Measurements from ENCODE around the gene GPHB5. TPM values are rescaled to one million over a fixed set of nuclear protein-coding genes. Genes with fewer than 3 reads are reported as not detected.
"Not testable (repeated sequence)": the region's sequence is repeated elsewhere in the genome, so short reads cannot be mapped to it uniquely, and the experiment has no call there.

GPHB5 gene
- total and polyA plus RNA-seq, 2 experiments from 2014 or later: not detected

DNA sequence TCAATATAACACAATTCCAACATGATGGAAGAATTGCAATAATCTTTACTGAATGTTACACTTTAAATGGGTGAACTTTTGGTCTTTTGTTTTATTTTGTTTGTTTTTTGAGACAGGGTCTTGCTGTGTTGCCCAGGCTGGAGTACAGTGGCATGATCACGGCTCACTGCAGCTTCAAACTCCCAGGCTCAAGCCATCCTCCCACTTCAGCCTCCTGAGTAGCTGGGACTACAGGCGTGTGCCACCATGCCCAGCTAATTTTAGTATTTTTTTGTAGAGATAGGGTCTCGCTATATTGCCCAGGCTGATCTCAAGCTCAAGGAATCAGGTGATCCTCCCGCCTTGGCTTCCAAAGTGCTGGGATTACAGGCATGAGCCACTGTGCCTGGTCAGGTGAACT, 38.8 kb downstream of the GPHB5 start:
- H3K36me3 ChIP-seq (ENCODE audit: insufficient read depth); ATAC-seq; DNase-seq (ENCODE audit: low spot score); H3K4me2 ChIP-seq; H3F3A ChIP-seq (replicated peaks; ENCODE audit: low read depth); H3K4me3 Mint-ChIP-seq; H3K36me3 Mint-ChIP-seq (ENCODE audit: low read depth); H3K4me1 ChIP-seq (ENCODE audit: insufficient read depth); H3K4me3 ChIP-seq; H3K9me2 ChIP-seq (ENCODE audit: insufficient read depth); H3K79me2 ChIP-seq (replicated peaks; ENCODE audit: insufficient read depth); H3K4me1 Mint-ChIP-seq; H3K27me3 ChIP-seq (ENCODE audit: insufficient read depth); H3K27me3 Mint-ChIP-seq (ENCODE audit: insufficient read depth, low read depth, poor library complexity); H3K27ac Mint-ChIP-seq; H4K20me1 ChIP-seq (replicated peaks; ENCODE audit: insufficient read depth); H2AFZ ChIP-seq; H3K27ac ChIP-seq (ENCODE audit: low read depth); H3K9me3 Mint-ChIP-seq: not testable (repeated sequence)

DNA sequence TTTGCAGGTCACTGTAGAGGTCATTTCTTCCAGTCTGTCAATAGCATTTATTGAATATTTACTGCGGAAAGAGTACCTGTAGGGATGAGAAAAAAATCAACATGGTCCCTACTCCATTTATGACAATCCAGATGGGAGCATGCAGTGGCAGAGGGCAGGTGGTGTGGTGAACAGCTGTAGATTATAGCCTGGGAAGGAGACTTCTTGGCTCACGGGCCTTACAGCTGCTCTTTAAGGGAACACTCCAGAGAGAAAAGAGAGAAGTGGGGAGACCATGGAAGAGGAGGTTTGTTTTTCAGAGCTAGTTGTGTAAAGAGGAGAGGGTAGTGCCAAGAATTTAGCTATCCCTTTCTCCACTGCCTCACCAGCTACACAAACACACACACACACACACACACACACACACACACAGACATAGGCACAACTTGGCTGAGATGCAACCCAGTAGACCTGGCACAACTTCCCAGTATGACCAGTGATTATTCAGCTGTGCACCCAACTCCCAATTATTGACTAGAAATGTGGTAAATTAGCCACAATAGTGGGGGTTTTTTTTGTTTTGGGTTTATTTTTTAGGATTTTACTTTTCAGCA, 41.0 kb downstream of the GPHB5 start:
- no peaks in the 10 kb centered on the region for H3F3A ChIP-seq (replicated peaks; ENCODE audit: low read depth)
- no peaks in the 10 kb centered on the region for H3K4me1 ChIP-seq (ENCODE audit: insufficient read depth)
- H3K9me2 ChIP-seq (ENCODE audit: insufficient read depth): 0 out of 2 replicates have a peak, but pooled peaks cover 2% of the 10 kb centered on the region
- no peak overlapping the region for H2AFZ ChIP-seq
- Mint-ChIP-seq H3K27ac (no peak overlapping the region), H3K9me3 (no peaks in the 10 kb centered on the region), H3K4me3 (no peak overlapping the region), H3K4me1 (no peaks in the 10 kb centered on the region), H3K36me3 (ENCODE audit: low read depth) (no peaks in the 10 kb centered on the region), H3K27me3 (ENCODE audit: insufficient read depth, low read depth, poor library complexity) (no peaks in the 10 kb centered on the region)
- H3K79me2 ChIP-seq (replicated peaks; ENCODE audit: insufficient read depth): no peaks in the 10 kb centered on the region
- H3K27ac ChIP-seq (ENCODE audit: low read depth): no peak overlapping the region
- no peak for ATAC-seq
- H3K27me3 ChIP-seq (ENCODE audit: insufficient read depth): no peaks in the 10 kb centered on the region
- no peaks in the 10 kb centered on the region for H4K20me1 ChIP-seq (replicated peaks; ENCODE audit: insufficient read depth)
- DNase-seq (ENCODE audit: low spot score): no peak
- H3K36me3 ChIP-seq (ENCODE audit: insufficient read depth): no peaks in the 10 kb centered on the region
- no peak overlapping the region for H3K4me2 ChIP-seq
- H3K4me3 ChIP-seq: no peak overlapping the region
- no peak for TF ChIP-seq ZNF331 (CRISPR knock-in tag; IDR thresholded peaks at IDR 0.05; ENCODE audit: low read depth)
- TF ChIP-seq, protein P1, sequence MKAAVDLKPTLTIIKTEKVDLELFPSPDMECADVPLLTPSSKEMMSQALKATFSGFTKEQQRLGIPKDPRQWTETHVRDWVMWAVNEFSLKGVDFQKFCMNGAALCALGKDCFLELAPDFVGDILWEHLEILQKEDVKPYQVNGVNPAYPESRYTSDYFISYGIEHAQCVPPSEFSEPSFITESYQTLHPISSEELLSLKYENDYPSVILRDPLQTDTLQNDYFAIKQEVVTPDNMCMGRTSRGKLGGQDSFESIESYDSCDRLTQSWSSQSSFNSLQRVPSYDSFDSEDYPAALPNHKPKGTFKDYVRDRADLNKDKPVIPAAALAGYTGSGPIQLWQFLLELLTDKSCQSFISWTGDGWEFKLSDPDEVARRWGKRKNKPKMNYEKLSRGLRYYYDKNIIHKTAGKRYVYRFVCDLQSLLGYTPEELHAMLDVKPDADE (IDR thresholded peaks at IDR 0.05): no peak
- no peak for TF ChIP-seq JUNB (IDR thresholded peaks at IDR 0.05; ENCODE audit: unreplicated experiment)
- no peak for TF ChIP-seq STAT1 (IDR thresholded peaks at IDR 0.05; ENCODE audit: unreplicated experiment)
- TF ChIP-seq EZH2 (IDR thresholded peaks at IDR 0.05; ENCODE audit: low read depth, unreplicated experiment): no peak
- no peak for TF ChIP-seq NANOG (IDR thresholded peaks at IDR 0.05; ENCODE audit: borderline replicate concordance)
- TF ChIP-seq, protein P2, sequence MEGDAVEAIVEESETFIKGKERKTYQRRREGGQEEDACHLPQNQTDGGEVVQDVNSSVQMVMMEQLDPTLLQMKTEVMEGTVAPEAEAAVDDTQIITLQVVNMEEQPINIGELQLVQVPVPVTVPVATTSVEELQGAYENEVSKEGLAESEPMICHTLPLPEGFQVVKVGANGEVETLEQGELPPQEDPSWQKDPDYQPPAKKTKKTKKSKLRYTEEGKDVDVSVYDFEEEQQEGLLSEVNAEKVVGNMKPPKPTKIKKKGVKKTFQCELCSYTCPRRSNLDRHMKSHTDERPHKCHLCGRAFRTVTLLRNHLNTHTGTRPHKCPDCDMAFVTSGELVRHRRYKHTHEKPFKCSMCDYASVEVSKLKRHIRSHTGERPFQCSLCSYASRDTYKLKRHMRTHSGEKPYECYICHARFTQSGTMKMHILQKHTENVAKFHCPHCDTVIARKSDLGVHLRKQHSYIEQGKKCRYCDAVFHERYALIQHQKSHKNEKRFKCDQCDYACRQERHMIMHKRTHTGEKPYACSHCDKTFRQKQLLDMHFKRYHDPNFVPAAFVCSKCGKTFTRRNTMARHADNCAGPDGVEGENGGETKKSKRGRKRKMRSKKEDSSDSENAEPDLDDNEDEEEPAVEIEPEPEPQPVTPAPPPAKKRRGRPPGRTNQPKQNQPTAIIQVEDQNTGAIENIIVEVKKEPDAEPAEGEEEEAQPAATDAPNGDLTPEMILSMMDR (conservative IDR thresholded peaks at IDR 0.05; ENCODE audit: low read depth in 2 of 2): no peak
- no peak for TF ChIP-seq EZH2phosphoT487 (IDR thresholded peaks at IDR 0.05; ENCODE audit: unreplicated experiment)
- TF ChIP-seq, protein P3, sequence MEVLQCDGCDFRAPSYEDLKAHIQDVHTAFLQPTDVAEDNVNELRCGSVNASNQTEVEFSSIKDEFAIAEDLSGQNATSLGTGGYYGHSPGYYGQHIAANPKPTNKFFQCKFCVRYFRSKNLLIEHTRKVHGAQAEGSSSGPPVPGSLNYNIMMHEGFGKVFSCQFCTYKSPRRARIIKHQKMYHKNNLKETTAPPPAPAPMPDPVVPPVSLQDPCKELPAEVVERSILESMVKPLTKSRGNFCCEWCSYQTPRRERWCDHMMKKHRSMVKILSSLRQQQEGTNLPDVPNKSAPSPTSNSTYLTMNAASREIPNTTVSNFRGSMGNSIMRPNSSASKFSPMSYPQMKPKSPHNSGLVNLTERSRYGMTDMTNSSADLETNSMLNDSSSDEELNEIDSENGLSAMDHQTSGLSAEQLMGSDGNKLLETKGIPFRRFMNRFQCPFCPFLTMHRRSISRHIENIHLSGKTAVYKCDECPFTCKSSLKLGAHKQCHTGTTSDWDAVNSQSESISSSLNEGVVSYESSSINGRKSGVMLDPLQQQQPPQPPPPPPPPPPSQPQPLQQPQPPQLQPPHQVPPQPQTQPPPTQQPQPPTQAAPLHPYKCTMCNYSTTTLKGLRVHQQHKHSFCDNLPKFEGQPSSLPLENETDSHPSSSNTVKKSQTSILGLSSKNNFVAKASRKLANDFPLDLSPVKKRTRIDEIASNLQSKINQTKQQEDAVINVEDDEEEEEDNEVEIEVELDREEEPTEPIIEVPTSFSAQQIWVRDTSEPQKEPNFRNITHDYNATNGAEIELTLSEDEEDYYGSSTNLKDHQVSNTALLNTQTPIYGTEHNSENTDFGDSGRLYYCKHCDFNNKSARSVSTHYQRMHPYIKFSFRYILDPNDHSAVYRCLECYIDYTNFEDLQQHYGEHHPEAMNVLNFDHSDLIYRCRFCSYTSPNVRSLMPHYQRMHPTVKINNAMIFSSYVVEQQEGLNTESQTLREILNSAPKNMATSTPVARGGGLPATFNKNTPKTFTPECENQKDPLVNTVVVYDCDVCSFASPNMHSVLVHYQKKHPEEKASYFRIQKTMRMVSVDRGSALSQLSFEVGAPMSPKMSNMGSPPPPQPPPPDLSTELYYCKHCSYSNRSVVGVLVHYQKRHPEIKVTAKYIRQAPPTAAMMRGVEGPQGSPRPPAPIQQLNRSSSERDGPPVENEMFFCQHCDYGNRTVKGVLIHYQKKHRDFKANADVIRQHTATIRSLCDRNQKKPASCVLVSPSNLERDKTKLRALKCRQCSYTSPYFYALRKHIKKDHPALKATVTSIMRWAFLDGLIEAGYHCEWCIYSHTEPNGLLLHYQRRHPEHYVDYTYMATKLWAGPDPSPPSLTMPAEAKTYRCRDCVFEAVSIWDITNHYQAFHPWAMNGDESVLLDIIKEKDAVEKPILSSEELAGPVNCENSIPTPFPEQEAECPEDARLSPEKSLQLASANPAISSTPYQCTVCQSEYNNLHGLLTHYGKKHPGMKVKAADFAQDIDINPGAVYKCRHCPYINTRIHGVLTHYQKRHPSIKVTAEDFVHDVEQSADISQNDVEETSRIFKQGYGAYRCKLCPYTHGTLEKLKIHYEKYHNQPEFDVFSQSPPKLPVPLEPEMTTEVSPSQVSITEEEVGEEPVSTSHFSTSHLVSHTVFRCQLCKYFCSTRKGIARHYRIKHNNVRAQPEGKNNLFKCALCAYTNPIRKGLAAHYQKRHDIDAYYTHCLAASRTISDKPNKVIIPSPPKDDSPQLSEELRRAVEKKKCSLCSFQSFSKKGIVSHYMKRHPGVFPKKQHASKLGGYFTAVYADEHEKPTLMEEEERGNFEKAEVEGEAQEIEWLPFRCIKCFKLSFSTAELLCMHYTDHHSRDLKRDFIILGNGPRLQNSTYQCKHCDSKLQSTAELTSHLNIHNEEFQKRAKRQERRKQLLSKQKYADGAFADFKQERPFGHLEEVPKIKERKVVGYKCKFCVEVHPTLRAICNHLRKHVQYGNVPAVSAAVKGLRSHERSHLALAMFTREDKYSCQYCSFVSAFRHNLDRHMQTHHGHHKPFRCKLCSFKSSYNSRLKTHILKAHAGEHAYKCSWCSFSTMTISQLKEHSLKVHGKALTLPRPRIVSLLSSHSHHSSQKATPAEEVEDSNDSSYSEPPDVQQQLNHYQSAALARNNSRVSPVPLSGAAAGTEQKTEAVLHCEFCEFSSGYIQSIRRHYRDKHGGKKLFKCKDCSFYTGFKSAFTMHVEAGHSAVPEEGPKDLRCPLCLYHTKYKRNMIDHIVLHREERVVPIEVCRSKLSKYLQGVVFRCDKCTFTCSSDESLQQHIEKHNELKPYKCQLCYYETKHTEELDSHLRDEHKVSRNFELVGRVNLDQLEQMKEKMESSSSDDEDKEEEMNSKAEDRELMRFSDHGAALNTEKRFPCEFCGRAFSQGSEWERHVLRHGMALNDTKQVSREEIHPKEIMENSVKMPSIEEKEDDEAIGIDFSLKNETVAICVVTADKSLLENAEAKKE (CRISPR knock-in tag; IDR thresholded peaks at IDR 0.05): no peak
- TF ChIP-seq POLR2AphosphoS5 (IDR thresholded peaks at IDR 0.05; ENCODE audit: low read depth): no peak
- TF ChIP-seq CREB1 (CRISPR knock-in tag; IDR thresholded peaks at IDR 0.05; ENCODE audit: low read depth): no peak
- no peak for TF ChIP-seq ZNF114 (CRISPR knock-in tag; IDR thresholded peaks at IDR 0.05)

Measured in GM23338 (cell line).